H1 (cell line): ENCODE measurements around the gene TBK1. TPM values are rescaled to one million over a fixed set of nuclear protein-coding genes. Genes with fewer than 3 reads are reported as not detected.

Source experiments
- CTCF ChIA-PET: fragments of 300-600 bp; sonication (Branson Sonifier 250); formaldehyde crosslinking; loops from one replicate; lab custom pipeline; 2021; ENCODE audit not compliant: partially characterized antibody; lab: Charles Lee
- POLR2A ChIA-PET: fragments of 300-600 bp; sonication (Branson Sonifier 250); formaldehyde crosslinking; loops from one replicate; lab custom pipeline; 2021; ENCODE audit warnings: inconsistent platforms; ENCODE audit not compliant: partially characterized antibody; lab: Charles Lee
- DNase-seq, 2 experiments: peaks; one replicate each; pipeline versions ENCODE4 v3.0.0 to v3.0.0-alpha.2; 2010 to 2022; ENCODE audit warnings: low spot score in 2 of 2, low read depth in 1 of 2, mixed read lengths in 1 of 2
- FAIRE-seq: peaks from 2 replicates; lab custom pipeline; 2011; peaks lifted over from hg19 to GRCh38; lab: Jason Lieb, UNC
- H2AFZ ChIP-seq: 2 replicates; pipeline ENCODE4 v1.8.1; 2012; ENCODE audit warnings: low read length, inconsistent platforms
- H2AK5ac ChIP-seq: 2 replicates; pipeline ENCODE4 v1.6.1; 2013; ENCODE audit warnings: low read depth, low read length
- H2BK120ac ChIP-seq: replicated peaks from 2 replicates; pipeline ENCODE3; 2013; ENCODE audit warnings: low read depth, low read length, inconsistent platforms
- H2BK12ac ChIP-seq: 2 replicates; pipeline ENCODE4 v1.6.1; 2013; ENCODE audit warnings: low read depth, low read length
- H2BK15ac ChIP-seq: 2 replicates; pipeline ENCODE4 v1.6.1; 2013; ENCODE audit warnings: low read length
- H2BK20ac ChIP-seq: 2 replicates; pipeline ENCODE4 v1.6.1; 2013; ENCODE audit warnings: low read length
- H2BK5ac ChIP-seq: 2 replicates; pipeline ENCODE4 v1.6.1; 2013; ENCODE audit warnings: low read depth, low read length
- H3K14ac ChIP-seq: 2 replicates; pipeline ENCODE4 v1.6.1; 2013; ENCODE audit warnings: inconsistent platforms; ENCODE audit not compliant: insufficient read length
- H3K18ac ChIP-seq: 2 replicates; pipeline ENCODE4 v1.6.1; 2013; ENCODE audit warnings: low read length; ENCODE audit errors: extremely low read depth
- H3K23ac ChIP-seq: 2 replicates; pipeline ENCODE4 v1.6.1; 2013; ENCODE audit warnings: inconsistent platforms; ENCODE audit not compliant: insufficient read length
- H3K23me2 ChIP-seq: 2 replicates; pipeline ENCODE4 v1.6.1; 2013; ENCODE audit warnings: low read depth, low read length
- H3K27ac ChIP-seq: 2 replicates; pipeline ENCODE4 v1.6.1; 2011; ENCODE audit warnings: low read depth, low read length, inconsistent platforms
- H3K27me3 ChIP-seq, 4 experiments: replicated peaks in 1 of 4; 1 replicate in 1 of 4; 2 replicates in 3 of 4; pipeline versions ENCODE4 v1.6.1 to v1.8.1; 2011 to 2013; ENCODE audit warnings: low read length in 3 of 4, mild to moderate bottlenecking in 3 of 4, inconsistent platforms in 2 of 4, mixed read lengths in 2 of 4, moderate library complexity in 1 of 4; ENCODE audit not compliant: control insufficient read depth in 3 of 4, insufficient read depth in 3 of 4; ENCODE audit errors: extremely low read depth in 1 of 4
- H3K36me3 ChIP-seq, 4 experiments: 2 replicates each; pipeline versions ENCODE4 v1.6.1 to v1.8.1; 2011 to 2013; ENCODE audit warnings: mild to moderate bottlenecking in 4 of 4, low read length in 3 of 4, moderate library complexity in 2 of 4, control low read depth in 1 of 4, inconsistent platforms in 1 of 4; ENCODE audit not compliant: insufficient read depth in 4 of 4, control insufficient read depth in 2 of 4
- H3K4ac ChIP-seq: replicated peaks from 2 replicates; pipeline ENCODE3; 2013; ENCODE audit warnings: low read length, low read depth, mixed read lengths, inconsistent platforms; ENCODE audit not compliant: insufficient read length
- H3K4me1 ChIP-seq, 4 experiments: replicated peaks in 1 of 4; 1 replicate in 1 of 4; 2 replicates in 3 of 4; pipeline versions ENCODE4 v1.6.1 to v1.8.1; 2011 to 2013; ENCODE audit warnings: low read length in 3 of 4, inconsistent platforms in 2 of 4, mixed read lengths in 1 of 4; ENCODE audit not compliant: insufficient read depth in 4 of 4, control insufficient read depth in 3 of 4
- H3K4me2 ChIP-seq, 2 experiments: 2 replicates each; pipeline versions ENCODE4 v1.6.1 to v1.8.1; 2011 to 2013; ENCODE audit warnings: low read depth in 2 of 2, low read length in 2 of 2, control low read depth in 1 of 2, inconsistent platforms in 1 of 2, mild to moderate bottlenecking in 1 of 2; ENCODE audit not compliant: insufficient read depth in 1 of 2
- H3K4me3 ChIP-seq, 4 experiments: fragments of 200-600, 300-600 bp in 1 of 4; sonication (generic), shearing (Covaris generic), sonication (Bioruptor Twin) in 1 of 4; 2 replicates each; pipeline versions ENCODE4 v1.5.1 to v1.8.1; 2011 to 2016; ENCODE audit warnings: low read length in 4 of 4, low read depth in 3 of 4, control low read depth in 2 of 4, inconsistent platforms in 2 of 4, mild to moderate bottlenecking in 2 of 4, mixed read lengths in 1 of 4, moderate library complexity in 1 of 4; ENCODE audit not compliant: insufficient read depth in 2 of 4; ENCODE audit errors: extremely low read depth in 1 of 4
- H3K56ac ChIP-seq: replicated peaks from 2 replicates; pipeline ENCODE3; 2013; ENCODE audit warnings: low read depth, mild to moderate bottlenecking, mixed read lengths, low read length, inconsistent platforms; ENCODE audit not compliant: insufficient read length
- H3K79me1 ChIP-seq: 2 replicates; pipeline ENCODE4 v1.6.1; 2013; ENCODE audit warnings: low read depth, low read length, control low read depth
- H3K79me2 ChIP-seq, 2 experiments: 2 replicates each; pipeline versions ENCODE4 v1.6.1 to v1.8.1; 2012 to 2013; ENCODE audit warnings: low read length in 2 of 2, mild to moderate bottlenecking in 2 of 2, inconsistent platforms in 1 of 2; ENCODE audit not compliant: insufficient read depth in 2 of 2, control insufficient read depth in 1 of 2
- H3K9ac ChIP-seq, 4 experiments: replicated peaks in 1 of 4; 1 replicate in 1 of 4; 2 replicates in 3 of 4; pipeline versions ENCODE4 v1.6.1 to v1.8.1; 2011 to 2013; ENCODE audit warnings: low read depth in 3 of 4, low read length in 3 of 4, control low read depth in 2 of 4, mild to moderate bottlenecking in 2 of 4, moderate library complexity in 2 of 4, inconsistent platforms in 1 of 4; ENCODE audit errors: extremely low read depth in 1 of 4
- H3K9me3 ChIP-seq, 2 experiments: 2 replicates each; pipeline versions ENCODE4 v1.6.1 to v1.8.1; 2012 to 2013; ENCODE audit warnings: mild to moderate bottlenecking in 2 of 2, moderate library complexity in 2 of 2, control low read depth in 1 of 2, inconsistent platforms in 1 of 2, low read depth in 1 of 2, low read length in 1 of 2, mixed read lengths in 1 of 2; ENCODE audit not compliant: insufficient read depth in 2 of 2
- H4K20me1 ChIP-seq, 2 experiments: replicated peaks in 1 of 2; 2 replicates each; pipeline versions ENCODE3 to v1.8.1; 2011 to 2013; ENCODE audit warnings: inconsistent platforms in 2 of 2, low read length in 2 of 2, mild to moderate bottlenecking in 1 of 2; ENCODE audit not compliant: insufficient read depth in 2 of 2, control insufficient read depth in 1 of 2
- H4K5ac ChIP-seq: 2 replicates; pipeline ENCODE4 v1.6.1; 2013; ENCODE audit warnings: low read length, low read depth, mixed read lengths, inconsistent platforms; ENCODE audit not compliant: insufficient read length
- H4K8ac ChIP-seq: 2 replicates; pipeline ENCODE4 v1.8.0; 2013; ENCODE audit warnings: mild to moderate bottlenecking, moderate library complexity, low read length, inconsistent platforms; ENCODE audit not compliant: insufficient read depth; ENCODE audit errors: extremely low read depth
- H4K91ac ChIP-seq: replicated peaks from 2 replicates; pipeline ENCODE3; 2013; ENCODE audit warnings: low read length, mixed read lengths, inconsistent platforms; ENCODE audit not compliant: insufficient read length
- BACH1 ChIP-seq: IDR thresholded peaks from 2 replicates; pipeline ENCODE4 v1.6.1; 2012; ENCODE audit warnings: low read length, improper control_type of control experiment
- BRCA1 ChIP-seq: IDR thresholded peaks from 2 replicates; pipeline ENCODE4 v1.6.1; 2012; ENCODE audit warnings: low read depth, low read length, improper control_type of control experiment
- E2F6 ChIP-seq: IDR thresholded peaks from 2 replicates; pipeline ENCODE4 v1.6.1; 2012; ENCODE audit warnings: inconsistent platforms
- EGR1 ChIP-seq: IDR thresholded peaks from 2 replicates; pipeline ENCODE4 v1.6.1; 2011; ENCODE audit warnings: low read depth, low read length, borderline replicate concordance
- EZH2 ChIP-seq: fragments of 200-600 bp; sonication (generic); IDR thresholded peaks from 2 replicates; pipeline ENCODE4 v1.7.1; 2012; ENCODE audit warnings: low read depth, mild to moderate bottlenecking, moderate library complexity, low read length, inconsistent platforms; ENCODE audit not compliant: severe bottlenecking
- FOSL1 ChIP-seq: IDR thresholded peaks from 2 replicates; pipeline ENCODE4 v1.6.1; 2011; ENCODE audit warnings: mild to moderate bottlenecking, low read depth, low read length, moderate library complexity; ENCODE audit not compliant: insufficient read depth
- JUN ChIP-seq: IDR thresholded peaks from 2 replicates; pipeline ENCODE4 v1.6.1; 2011; ENCODE audit warnings: low read depth, mild to moderate bottlenecking, improper control_type of control experiment, low read length
- PHF8 ChIP-seq: fragments of 200-600 bp; sonication (generic); conservative IDR thresholded peaks from 2 replicates; pipeline ENCODE4 v1.7.1; 2012; ENCODE audit warnings: low read depth, mild to moderate bottlenecking, inconsistent platforms, low read length, moderate library complexity
- POLR2A ChIP-seq, 2 experiments: IDR thresholded peaks; 1 replicate in 1 of 2; 2 replicates in 1 of 2; pipeline ENCODE4 v1.6.1; 2011; ENCODE audit warnings: low read depth in 2 of 2, low read length in 2 of 2, mild to moderate bottlenecking in 2 of 2; ENCODE audit errors: control extremely low read depth in 1 of 2
- POLR2AphosphoS5 ChIP-seq: IDR thresholded peaks from 2 replicates; pipeline ENCODE4 v1.6.1; 2011; ENCODE audit warnings: low read depth, low read length
- RAD21 ChIP-seq, 2 experiments: IDR thresholded peaks in 1 of 2; conservative IDR thresholded peaks in 1 of 2; 2 replicates each; pipeline ENCODE4 v1.6.1; 2011; ENCODE audit warnings: low read depth in 2 of 2, low read length in 2 of 2, improper control_type of control experiment in 1 of 2, inconsistent platforms in 1 of 2, mild to moderate bottlenecking in 1 of 2, moderate library complexity in 1 of 2
- SIRT6 ChIP-seq: IDR thresholded peaks from one replicate; pipeline ENCODE4 v1.7.1; 2012; ENCODE audit warnings: low read length, inconsistent platforms
- SP2 ChIP-seq: IDR thresholded peaks from 2 replicates; pipeline ENCODE4 v1.6.1; 2012; ENCODE audit warnings: mild to moderate bottlenecking, low read length, inconsistent platforms
- WGBS, 2 experiments: shearing (Covaris generic) in 1 of 2; methylation state at CpG; one replicate each; pipeline versions ENCODE4 v1.1.6 to v1.1.7; 2013 to 2015; ENCODE audit warnings: low lambda C conversion rate in 2 of 2, mixed read lengths in 2 of 2, inconsistent platforms in 1 of 2, low coverage in 1 of 2, missing lambda C conversion rate in 1 of 2; ENCODE audit not compliant: insufficient replicate concordance in 2 of 2, insufficient coverage in 1 of 2, insufficient read length in 1 of 2; ENCODE audit errors: extremely low coverage in 1 of 2, missing lambda C conversion rate in 1 of 2; 5-methylcytosine and 5-hydroxymethylcytosine counted together
- polyA plus RNA-seq, 7 experiments: library from polyadenylated mRNA; depleted of rRNA in 3 of 7; stranded (reverse) in 5 of 7; unstranded in 2 of 7; fragments of >200 nt in 5 of 7; fragments of 200-250 nt in 2 of 7; gene quantifications; 1 replicate in 5 of 7; 2 replicates in 1 of 7; 4 replicates in 1 of 7; pipeline versions ENCODE4 v1.2.1 to v1.2.3, GENCODE V29; 2011 to 2013; ENCODE audit warnings: missing spikeins in 2 of 7, mixed read lengths in 2 of 7
- total RNA-seq: library from RNA; stranded (reverse); fragmentation: NEBNext Ultra II Directional; extraction: Animal tissue kit (Norgen Biotek cat#: 25700); gene quantifications from 2 replicates; pipeline ENCODE4 v1.2.1, GENCODE V29; 2021
- TF ChIP-seq, protein P1 (sequence below): IDR thresholded peaks from 2 replicates; pipeline ENCODE4 v1.6.1; 2011; ENCODE audit warnings: low read depth, mild to moderate bottlenecking, low read length; ENCODE audit not compliant: insufficient read depth

TBK1 gene
- total and polyA plus RNA-seq, 2 of the 8 experiments (the other 6 are each of a cell fraction or from before 2014, with no cell fraction given), result 5.3 to 20.4 TPM

DNA sequence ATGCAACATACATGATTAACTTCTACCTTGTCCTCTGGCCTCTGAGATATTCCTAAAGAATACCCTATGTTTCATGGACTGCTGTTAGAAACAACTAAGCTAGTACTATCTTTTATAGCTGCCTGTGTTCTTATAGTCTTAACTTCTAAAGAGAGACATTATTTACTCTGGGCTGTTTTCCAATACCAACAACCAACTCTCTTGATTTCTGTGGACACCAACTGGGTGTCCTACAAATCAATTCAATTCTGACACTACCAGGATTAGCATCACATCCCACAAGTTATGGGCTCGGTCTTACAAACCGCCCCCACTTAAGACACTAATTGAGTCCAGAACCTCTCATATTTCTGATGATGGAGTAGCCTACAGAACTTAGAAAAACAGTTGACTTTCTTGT is 39.5 kb upstream of the TBK1 start:
- ChIA-PET POLR2A (interaction anchor here (1.0 to 9.6 kb wide), 6 partner anchors 12 to 87 kb away, joined by 3 to 100 read pairs (median 6); no protein-coding TSS in a partner anchor), CTCF (no interaction called here)
- 92% methylated on average over 2 of the region's 2 CpGs; no CpG with 5 or more reads in 1 of the 2 experiments for WGBS, 2 experiments
- TF ChIP-seq, protein P1, sequence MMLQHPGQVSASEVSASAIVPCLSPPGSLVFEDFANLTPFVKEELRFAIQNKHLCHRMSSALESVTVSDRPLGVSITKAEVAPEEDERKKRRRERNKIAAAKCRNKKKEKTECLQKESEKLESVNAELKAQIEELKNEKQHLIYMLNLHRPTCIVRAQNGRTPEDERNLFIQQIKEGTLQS, result no peak
- TF ChIP-seq RAD21 (IDR thresholded peaks at IDR 0.05 in 1 of 2, conservative IDR thresholded peaks at IDR 0.05 in 1 of 2; ENCODE audit: low read depth in 2 of 2, low read length in 2 of 2), result no peak
- no peak for TF ChIP-seq EGR1
- TF ChIP-seq BRCA1, result no peak
- TF ChIP-seq SP2, result no peak
- no peak for TF ChIP-seq EZH2
- TF ChIP-seq JUN, result no peak
- no peak for TF ChIP-seq SIRT6
- TF ChIP-seq PHF8, result no peak
- no peak for TF ChIP-seq BACH1
- TF ChIP-seq POLR2A (IDR thresholded peaks at IDR 0.05; ENCODE audit: control extremely low read depth in 1 of 2, low read depth in 2 of 2, low read length in 2 of 2), result no peak
- no peak for TF ChIP-seq E2F6
- no peak for TF ChIP-seq FOSL1
- no peak for TF ChIP-seq POLR2AphosphoS5

More for the DNA sequence above, 39.5 kb upstream of the TBK1 start:
- FAIRE-seq, result no peak
- Histone ChIP-seq H3K23me2 (no peaks in the 10 kb centered on the region), H4K8ac (no peak overlapping the region), H2BK5ac (no peak overlapping the region), H3K79me1 (peaks cover 9% of the 10 kb centered on the region), H2AFZ (no peak overlapping the region), H3K4me3 (no peak overlapping the region), H2BK120ac (no peak overlapping the region), H2AK5ac (no peak overlapping the region), H4K5ac (no peak overlapping the region), H4K91ac (no peak overlapping the region), H3K18ac (no peak overlapping the region), H3K79me2 (peaks cover 3 to 47% of the 10 kb centered on the region in 2 experiments), H3K4ac (no peak overlapping the region), H3K14ac (no peak overlapping the region), H3K4me2 (no peak overlapping the region), H2BK12ac (no peak overlapping the region), H3K27me3 (no peaks in the 10 kb centered on the region), H3K56ac (no peak overlapping the region), H3K23ac (no peak overlapping the region), H3K27ac (no peak overlapping the region), H2BK20ac (no peak overlapping the region), H3K9ac (peak overlapping the region in 1 of 4 experiments; percentile 9; a peak in 1 of 7 replicates), H2BK15ac (no peak overlapping the region), H3K9me3 (no peaks in the 10 kb centered on the region), H3K4me1 (peaks cover 0 to 3% (median 0%) of the 10 kb centered on the region in 4 experiments; a peak in 2 of 7 replicates), H3K36me3 (peaks cover 36 to 79% (median 59%) of the 10 kb centered on the region in 4 experiments), H4K20me1 (peaks cover 6 to 11% of the 10 kb centered on the region in 2 experiments)
- no peak for DNase-seq
